ENCODE results near the gene TP63.
"Not testable (repeated sequence)": the region's sequence is repeated elsewhere in the genome, so short reads cannot be mapped to it uniquely, and the experiment has no call there.

The TP63 gene

GRCh38 chr3:189724356-189724755 is 93.2 kb downstream of the TP63 start:
- no peak for DNase-seq (ENCODE audit: low read depth)

- no peak for DNase-seq (ENCODE audit: low read depth)
Observed at GRCh38 chr3:189726277-189726676, 95.1 kb downstream of the TP63 start.

GRCh38 chr3:189727158-189727557 is 96.0 kb downstream of the TP63 start:
- no peak for DNase-seq (ENCODE audit: low read depth)

- no peak for DNase-seq (ENCODE audit: low read depth)
Observed at GRCh38 chr3:189727898-189728297, 96.7 kb downstream of the TP63 start.

- no peak for DNase-seq (ENCODE audit: low read depth)
Observed at GRCh38 chr3:189728915-189729314, 97.7 kb downstream of the TP63 start.

GRCh38 chr3:189734061-189734460 is 102.9 kb downstream of the TP63 start:
- no peak for DNase-seq (ENCODE audit: low read depth)

- DNase-seq (ENCODE audit: low read depth): no peak
Observed at GRCh38 chr3:189735913-189736312, 104.7 kb downstream of the TP63 start.

GRCh38 chr3:189737071-189737470 is 105.9 kb downstream of the TP63 start:
- DNase-seq (ENCODE audit: low read depth): no peak

- DNase-seq (ENCODE audit: low read depth): no peak
Observed at GRCh38 chr3:189737619-189738018, 106.4 kb downstream of the TP63 start.

- DNase-seq (ENCODE audit: low read depth): no peak
Observed at GRCh38 chr3:189739378-189739777, 108.2 kb downstream of the TP63 start.

- DNase-seq (ENCODE audit: low read depth): no peak
Observed at GRCh38 chr3:189740156-189740555, 109.0 kb downstream of the TP63 start.

GRCh38 chr3:189744235-189744634 is 113.0 kb downstream of the TP63 start:
- no peak for DNase-seq (ENCODE audit: low read depth)

- DNase-seq (ENCODE audit: low read depth): no peak
Observed at GRCh38 chr3:189745622-189746021, 114.4 kb downstream of the TP63 start.

- DNase-seq (ENCODE audit: low read depth): no peak
Observed at GRCh38 chr3:189748046-189748445, 116.9 kb downstream of the TP63 start.

GRCh38 chr3:189750972-189751371 is 119.8 kb downstream of the TP63 start:
- not testable (repeated sequence) for DNase-seq (ENCODE audit: low read depth)

GRCh38 chr3:189754356-189754755 is 123.2 kb downstream of the TP63 start:
- DNase-seq (ENCODE audit: low read depth): no peak

GRCh38 chr3:189756582-189757078 is 125.4 kb downstream of the TP63 start:
- no peak for DNase-seq (ENCODE audit: low read depth)

- DNase-seq (ENCODE audit: low read depth): no peak
Observed at GRCh38 chr3:189758186-189758585, 127.0 kb downstream of the TP63 start.

- no peak for DNase-seq (ENCODE audit: low read depth)
Observed at GRCh38 chr3:189766416-189766815, 135.2 kb downstream of the TP63 start.

GRCh38 chr3:189771842-189772450 is 140.8 kb downstream of the TP63 start:
- no peak for DNase-seq (ENCODE audit: low read depth)

GRCh38 chr3:189772584-189772983 is 141.4 kb downstream of the TP63 start:
- no peak for DNase-seq (ENCODE audit: low read depth)

- DNase-seq (ENCODE audit: low read depth): no peak
Observed at GRCh38 chr3:189773056-189773455, 141.9 kb downstream of the TP63 start.

- DNase-seq (ENCODE audit: low read depth): no peak
Observed at GRCh38 chr3:189776149-189776824, 145.1 kb downstream of the TP63 start.
